H1 (cell line): ENCODE measurements around the gene RNF44. TPM values are rescaled to one million over a fixed set of nuclear protein-coding genes. Genes with fewer than 3 reads are reported as not detected.

Experiments used
- CTCF ChIA-PET: fragments of 300-600 bp; sonication (Branson Sonifier 250); formaldehyde crosslinking; loops from one replicate; lab custom pipeline; 2021; ENCODE audit not compliant: partially characterized antibody; lab: Charles Lee
- POLR2A ChIA-PET: fragments of 300-600 bp; sonication (Branson Sonifier 250); formaldehyde crosslinking; loops from one replicate; lab custom pipeline; 2021; ENCODE audit warnings: inconsistent platforms; ENCODE audit not compliant: partially characterized antibody; lab: Charles Lee
- DNase-seq, 2 experiments: peaks; one replicate each; pipeline versions ENCODE4 v3.0.0 to v3.0.0-alpha.2; 2010 to 2022; ENCODE audit warnings: low spot score in 2 of 2, low read depth in 1 of 2, mixed read lengths in 1 of 2
- FAIRE-seq: peaks from 2 replicates; lab custom pipeline; 2011; peaks lifted over from hg19 to GRCh38; lab: Jason Lieb, UNC
- H2AFZ ChIP-seq: 2 replicates; pipeline ENCODE4 v1.8.1; 2012; ENCODE audit warnings: low read length, inconsistent platforms
- H2AK5ac ChIP-seq: 2 replicates; pipeline ENCODE4 v1.6.1; 2013; ENCODE audit warnings: low read depth, low read length
- H2BK120ac ChIP-seq: replicated peaks from 2 replicates; pipeline ENCODE3; 2013; ENCODE audit warnings: low read depth, low read length, inconsistent platforms
- H2BK12ac ChIP-seq: 2 replicates; pipeline ENCODE4 v1.6.1; 2013; ENCODE audit warnings: low read depth, low read length
- H2BK15ac ChIP-seq: 2 replicates; pipeline ENCODE4 v1.6.1; 2013; ENCODE audit warnings: low read length
- H2BK20ac ChIP-seq: 2 replicates; pipeline ENCODE4 v1.6.1; 2013; ENCODE audit warnings: low read length
- H2BK5ac ChIP-seq: 2 replicates; pipeline ENCODE4 v1.6.1; 2013; ENCODE audit warnings: low read depth, low read length
- H3K14ac ChIP-seq: 2 replicates; pipeline ENCODE4 v1.6.1; 2013; ENCODE audit warnings: inconsistent platforms; ENCODE audit not compliant: insufficient read length
- H3K18ac ChIP-seq: 2 replicates; pipeline ENCODE4 v1.6.1; 2013; ENCODE audit warnings: low read length; ENCODE audit errors: extremely low read depth
- H3K23ac ChIP-seq: 2 replicates; pipeline ENCODE4 v1.6.1; 2013; ENCODE audit warnings: inconsistent platforms; ENCODE audit not compliant: insufficient read length
- H3K23me2 ChIP-seq: 2 replicates; pipeline ENCODE4 v1.6.1; 2013; ENCODE audit warnings: low read depth, low read length
- H3K27ac ChIP-seq: 2 replicates; pipeline ENCODE4 v1.6.1; 2011; ENCODE audit warnings: low read depth, low read length, inconsistent platforms
- H3K27me3 ChIP-seq, 4 experiments: replicated peaks in 1 of 4; 1 replicate in 1 of 4; 2 replicates in 3 of 4; pipeline versions ENCODE4 v1.6.1 to v1.8.1; 2011 to 2013; ENCODE audit warnings: low read length in 3 of 4, mild to moderate bottlenecking in 3 of 4, inconsistent platforms in 2 of 4, mixed read lengths in 2 of 4, moderate library complexity in 1 of 4; ENCODE audit not compliant: control insufficient read depth in 3 of 4, insufficient read depth in 3 of 4; ENCODE audit errors: extremely low read depth in 1 of 4
- H3K36me3 ChIP-seq, 4 experiments: 2 replicates each; pipeline versions ENCODE4 v1.6.1 to v1.8.1; 2011 to 2013; ENCODE audit warnings: mild to moderate bottlenecking in 4 of 4, low read length in 3 of 4, moderate library complexity in 2 of 4, control low read depth in 1 of 4, inconsistent platforms in 1 of 4; ENCODE audit not compliant: insufficient read depth in 4 of 4, control insufficient read depth in 2 of 4
- H3K4ac ChIP-seq: replicated peaks from 2 replicates; pipeline ENCODE3; 2013; ENCODE audit warnings: low read length, low read depth, mixed read lengths, inconsistent platforms; ENCODE audit not compliant: insufficient read length
- H3K4me1 ChIP-seq, 4 experiments: replicated peaks in 1 of 4; 1 replicate in 1 of 4; 2 replicates in 3 of 4; pipeline versions ENCODE4 v1.6.1 to v1.8.1; 2011 to 2013; ENCODE audit warnings: low read length in 3 of 4, inconsistent platforms in 2 of 4, mixed read lengths in 1 of 4; ENCODE audit not compliant: insufficient read depth in 4 of 4, control insufficient read depth in 3 of 4
- H3K4me2 ChIP-seq, 2 experiments: 2 replicates each; pipeline versions ENCODE4 v1.6.1 to v1.8.1; 2011 to 2013; ENCODE audit warnings: low read depth in 2 of 2, low read length in 2 of 2, control low read depth in 1 of 2, inconsistent platforms in 1 of 2, mild to moderate bottlenecking in 1 of 2; ENCODE audit not compliant: insufficient read depth in 1 of 2
- H3K4me3 ChIP-seq, 4 experiments: fragments of 200-600, 300-600 bp in 1 of 4; sonication (generic), shearing (Covaris generic), sonication (Bioruptor Twin) in 1 of 4; 2 replicates each; pipeline versions ENCODE4 v1.5.1 to v1.8.1; 2011 to 2016; ENCODE audit warnings: low read length in 4 of 4, low read depth in 3 of 4, control low read depth in 2 of 4, inconsistent platforms in 2 of 4, mild to moderate bottlenecking in 2 of 4, mixed read lengths in 1 of 4, moderate library complexity in 1 of 4; ENCODE audit not compliant: insufficient read depth in 2 of 4; ENCODE audit errors: extremely low read depth in 1 of 4
- H3K56ac ChIP-seq: replicated peaks from 2 replicates; pipeline ENCODE3; 2013; ENCODE audit warnings: low read depth, mild to moderate bottlenecking, mixed read lengths, low read length, inconsistent platforms; ENCODE audit not compliant: insufficient read length
- H3K79me1 ChIP-seq: 2 replicates; pipeline ENCODE4 v1.6.1; 2013; ENCODE audit warnings: low read depth, low read length, control low read depth
- H3K79me2 ChIP-seq, 2 experiments: 2 replicates each; pipeline versions ENCODE4 v1.6.1 to v1.8.1; 2012 to 2013; ENCODE audit warnings: low read length in 2 of 2, mild to moderate bottlenecking in 2 of 2, inconsistent platforms in 1 of 2; ENCODE audit not compliant: insufficient read depth in 2 of 2, control insufficient read depth in 1 of 2
- H3K9ac ChIP-seq, 4 experiments: replicated peaks in 1 of 4; 1 replicate in 1 of 4; 2 replicates in 3 of 4; pipeline versions ENCODE4 v1.6.1 to v1.8.1; 2011 to 2013; ENCODE audit warnings: low read depth in 3 of 4, low read length in 3 of 4, control low read depth in 2 of 4, mild to moderate bottlenecking in 2 of 4, moderate library complexity in 2 of 4, inconsistent platforms in 1 of 4; ENCODE audit errors: extremely low read depth in 1 of 4
- H3K9me3 ChIP-seq, 2 experiments: 2 replicates each; pipeline versions ENCODE4 v1.6.1 to v1.8.1; 2012 to 2013; ENCODE audit warnings: mild to moderate bottlenecking in 2 of 2, moderate library complexity in 2 of 2, control low read depth in 1 of 2, inconsistent platforms in 1 of 2, low read depth in 1 of 2, low read length in 1 of 2, mixed read lengths in 1 of 2; ENCODE audit not compliant: insufficient read depth in 2 of 2
- H4K20me1 ChIP-seq, 2 experiments: replicated peaks in 1 of 2; 2 replicates each; pipeline versions ENCODE3 to v1.8.1; 2011 to 2013; ENCODE audit warnings: inconsistent platforms in 2 of 2, low read length in 2 of 2, mild to moderate bottlenecking in 1 of 2; ENCODE audit not compliant: insufficient read depth in 2 of 2, control insufficient read depth in 1 of 2
- H4K5ac ChIP-seq: 2 replicates; pipeline ENCODE4 v1.6.1; 2013; ENCODE audit warnings: low read length, low read depth, mixed read lengths, inconsistent platforms; ENCODE audit not compliant: insufficient read length
- H4K8ac ChIP-seq: 2 replicates; pipeline ENCODE4 v1.8.0; 2013; ENCODE audit warnings: mild to moderate bottlenecking, moderate library complexity, low read length, inconsistent platforms; ENCODE audit not compliant: insufficient read depth; ENCODE audit errors: extremely low read depth
- H4K91ac ChIP-seq: replicated peaks from 2 replicates; pipeline ENCODE3; 2013; ENCODE audit warnings: low read length, mixed read lengths, inconsistent platforms; ENCODE audit not compliant: insufficient read length
- ASH2L ChIP-seq: fragments of 200-600, 300-600 bp; sonication (generic); IDR thresholded peaks from one replicate; pipeline ENCODE4 v1.7.1; 2017; ENCODE audit warnings: low read length
- JUND ChIP-seq: IDR thresholded peaks from 2 replicates; pipeline ENCODE4 v1.6.1; 2011; ENCODE audit warnings: mild to moderate bottlenecking, improper control_type of control experiment, low read length
- RNF2 ChIP-seq: fragments of 200-900, 300-1000 bp; sonication (generic); IDR thresholded peaks from 2 replicates; pipeline ENCODE4 v1.7.1; 2016; ENCODE audit warnings: borderline replicate concordance, low read depth, mild to moderate bottlenecking, antibody characterized with exemption, low read length; ENCODE audit not compliant: poor library complexity, severe bottlenecking; ENCODE audit errors: missing control alignments
- WGBS, 2 experiments: shearing (Covaris generic) in 1 of 2; methylation state at CpG; one replicate each; pipeline versions ENCODE4 v1.1.6 to v1.1.7; 2013 to 2015; ENCODE audit warnings: low lambda C conversion rate in 2 of 2, mixed read lengths in 2 of 2, inconsistent platforms in 1 of 2, low coverage in 1 of 2, missing lambda C conversion rate in 1 of 2; ENCODE audit not compliant: insufficient replicate concordance in 2 of 2, insufficient coverage in 1 of 2, insufficient read length in 1 of 2; ENCODE audit errors: extremely low coverage in 1 of 2, missing lambda C conversion rate in 1 of 2; 5-methylcytosine and 5-hydroxymethylcytosine counted together
- polyA plus RNA-seq, 7 experiments: library from polyadenylated mRNA; depleted of rRNA in 3 of 7; stranded (reverse) in 5 of 7; unstranded in 2 of 7; fragments of >200 nt in 5 of 7; fragments of 200-250 nt in 2 of 7; gene quantifications; 1 replicate in 5 of 7; 2 replicates in 1 of 7; 4 replicates in 1 of 7; pipeline versions ENCODE4 v1.2.1 to v1.2.3, GENCODE V29; 2011 to 2013; ENCODE audit warnings: missing spikeins in 2 of 7, mixed read lengths in 2 of 7
- total RNA-seq: library from RNA; stranded (reverse); fragmentation: NEBNext Ultra II Directional; extraction: Animal tissue kit (Norgen Biotek cat#: 25700); gene quantifications from 2 replicates; pipeline ENCODE4 v1.2.1, GENCODE V29; 2021

The RNF44 gene
- total and polyA plus RNA-seq, 2 of the 8 experiments (the other 6 are each of a cell fraction or from before 2014, with no cell fraction given) = 54.7 to 164 TPM

GRCh38 chr5:176553260-176554085 lies 16.3 kb upstream of the RNF44 start:
- FAIRE-seq = no peak
- no peak overlapping the region for H4K8ac ChIP-seq
- no peaks in the 10 kb centered on the region for H3K36me3 ChIP-seq
- H2AK5ac ChIP-seq = no peak overlapping the region
- no peak overlapping the region for H3K14ac ChIP-seq
- H3K4me1 ChIP-seq = peaks cover 0 to 11% (median 4%) of the 10 kb centered on the region in 4 experiments; a peak in 3 of 7 replicates
- H3K23ac ChIP-seq = no peak overlapping the region
- TF ChIP-seq RNF2 (no peak), ASH2L (no peak), JUND (no peak)
- no peak overlapping the region for H3K18ac ChIP-seq
- H3K27me3 ChIP-seq = no peaks in the 10 kb centered on the region
- no peak overlapping the region for H3K4ac ChIP-seq
- H3K4me3 ChIP-seq = no peak overlapping the region
- H4K91ac ChIP-seq = no peak overlapping the region
- H2BK15ac ChIP-seq = 0 out of 2 replicates have a peak overlapping the region, but pooled peaks have one; percentile 19
- no peaks in the 10 kb centered on the region for H3K23me2 ChIP-seq
- H3K56ac ChIP-seq = no peak overlapping the region
- H3K4me2 ChIP-seq = 0 out of 4 replicates have a peak overlapping the region, but pooled peaks of 1 of the 2 experiments have one; percentile 5
- CTCF ChIA-PET = interaction anchor here (0.9 to 3.9 kb wide), 11 partner anchors 11 to 106 kb away, joined by 3 to 27 read pairs (median 4); partner anchors contain the start of genes EIF4E1B, FAF2 and SNCB
- H3K9me3 ChIP-seq = no peaks in the 10 kb centered on the region
- no peak overlapping the region for H2BK12ac ChIP-seq
- no peak for DNase-seq
- 82% methylated on average over 16 of the region's 18 CpGs; no CpG with 5 or more reads in 1 of the 2 experiments for WGBS, 2 experiments
- H3K27ac ChIP-seq = no peak overlapping the region
- H2BK5ac ChIP-seq = no peak overlapping the region; the same call in 1 of the 2 replicates
- no peaks in the 10 kb centered on the region for H4K20me1 ChIP-seq
- no peak overlapping the region for H3K9ac ChIP-seq
- no peak overlapping the region for H2AFZ ChIP-seq
- no peak overlapping the region for H4K5ac ChIP-seq
- no peak overlapping the region for H2BK20ac ChIP-seq
- no peaks in the 10 kb centered on the region for H3K79me1 ChIP-seq
- no peak overlapping the region for H2BK120ac ChIP-seq
- POLR2A ChIA-PET = interaction anchor here (1.1 to 6.9 kb wide), 4 partner anchors 9 to 17 kb away, joined by 3 to 63 read pairs (median 14); partner anchors contain the start of gene RNF44
- no peaks in the 10 kb centered on the region for H3K79me2 ChIP-seq
